ENCODE data around the gene ZNF263. TPM values are rescaled to one million over a fixed set of nuclear protein-coding genes. Genes with fewer than 3 reads are reported as not detected.

ZNF263 gene
- total and polyA plus RNA-seq, 12 donors: 18.5 to 84.0 (median 31.6) TPM

- WGBS, 4 donors: 93 to 100% (median 97%) methylated on average over 3 of the region's 3 CpGs
- no peaks in the 10 kb centered on the region for H3K27me3 ChIP-seq
- intact Hi-C loops (cut with DNase I): no loop called here
- peaks cover 0 to 27% of the 10 kb centered on the region in 2 donors for H3K36me3 ChIP-seq (replicated peaks in 1 of 2)
- TF ChIP-seq POLR2A (IDR thresholded peaks at IDR 0.05): no peak
- no peak for TF ChIP-seq CTCF (IDR thresholded peaks at IDR 0.05)
- no peak overlapping the region for H3K4me3 ChIP-seq
- no peak for DNase-seq
- H3K4me1 ChIP-seq (replicated peaks in 1 of 2): no peaks in the 10 kb centered on the region
- peaks cover 0 to 92% (median 0%) of the 10 kb centered on the region in 3 donors for H3K9me3 ChIP-seq (replicated peaks in 1 of 3)
- no peak overlapping the region for H3K27ac ChIP-seq
Measured at GRCh38 chr16:3292604-3293003, 9.3 kb downstream of the ZNF263 start.

- peaks cover 0 to 10% of the 10 kb centered on the region in 2 donors for H3K36me3 ChIP-seq (replicated peaks in 1 of 2)
- intact Hi-C loops (cut with DNase I): no loop called here
- 28 to 68% (median 49%) methylated on average over 9 to 45 of the region's 45 CpGs for WGBS, 4 donors
- no peak for TF ChIP-seq CTCF (IDR thresholded peaks at IDR 0.05)
- no peak for TF ChIP-seq POLR2A (IDR thresholded peaks at IDR 0.05)
- no peaks in the 10 kb centered on the region for H3K27me3 ChIP-seq
- H3K4me3 ChIP-seq: no peak overlapping the region
- no peak overlapping the region for H3K27ac ChIP-seq
- H3K4me1 ChIP-seq (replicated peaks in 1 of 2): no peaks in the 10 kb centered on the region
- no peak for DNase-seq
- H3K9me3 ChIP-seq (replicated peaks in 1 of 3): peaks cover 0 to 85% (median 0%) of the 10 kb centered on the region in 3 donors
Measured at GRCh38 chr16:3295209-3295608, 11.9 kb downstream of the ZNF263 start.

- H3K27ac ChIP-seq: no peak overlapping the region
- 62 to 79% (median 64%) methylated on average over 13 of the region's 13 CpGs for WGBS, 4 donors
- DNase-seq: no peak
- H3K4me3 ChIP-seq: no peak overlapping the region
- TF ChIP-seq POLR2A (IDR thresholded peaks at IDR 0.05): no peak
- no peak for TF ChIP-seq CTCF (IDR thresholded peaks at IDR 0.05)
- no peaks in the 10 kb centered on the region for H3K27me3 ChIP-seq
- no peaks in the 10 kb centered on the region for H3K4me1 ChIP-seq (replicated peaks in 1 of 2)
- H3K36me3 ChIP-seq (replicated peaks in 1 of 2): peaks cover 0 to 5% of the 10 kb centered on the region in 2 donors
- H3K9me3 ChIP-seq (replicated peaks in 1 of 3): peaks cover 0 to 80% (median 0%) of the 10 kb centered on the region in 3 donors
- intact Hi-C loops (cut with DNase I): no loop called here
Measured at GRCh38 chr16:3295783-3296182, 12.5 kb downstream of the ZNF263 start.

GRCh38 chr16:3304370-3304769 is 21.1 kb downstream of the ZNF263 start:
- TF ChIP-seq POLR2A (IDR thresholded peaks at IDR 0.05) (no peak), CTCF (IDR thresholded peaks at IDR 0.05) (no peak)
- H3K27me3 ChIP-seq: no peaks in the 10 kb centered on the region
- 72 to 89% (median 79%) methylated on average over 4 of the region's 4 CpGs for WGBS, 4 donors
- H3K4me3 ChIP-seq: peak overlapping the region in 1 of 4 donors; percentile 78
- peaks cover 0 to 11% (median 0%) of the 10 kb centered on the region in 3 donors for H3K9me3 ChIP-seq (replicated peaks in 1 of 3)
- no peak for DNase-seq
- peaks cover 0 to 12% of the 10 kb centered on the region in 2 donors for H3K36me3 ChIP-seq (replicated peaks in 1 of 2)
- H3K4me1 ChIP-seq (replicated peaks in 1 of 2): peaks cover 15 to 17% of the 10 kb centered on the region in 2 donors
- peak overlapping the region in 1 of 5 donors; percentile 90 for H3K27ac ChIP-seq
- intact Hi-C loops (cut with DNase I): no loop called here
